ENCODE data around the gene ERC2. TPM values are rescaled to one million over a fixed set of nuclear protein-coding genes. Genes with fewer than 3 reads are reported as not detected.

Gene ERC2
- total RNA-seq, 1 experiment from 2014 or later = 0.77 TPM

DNA sequence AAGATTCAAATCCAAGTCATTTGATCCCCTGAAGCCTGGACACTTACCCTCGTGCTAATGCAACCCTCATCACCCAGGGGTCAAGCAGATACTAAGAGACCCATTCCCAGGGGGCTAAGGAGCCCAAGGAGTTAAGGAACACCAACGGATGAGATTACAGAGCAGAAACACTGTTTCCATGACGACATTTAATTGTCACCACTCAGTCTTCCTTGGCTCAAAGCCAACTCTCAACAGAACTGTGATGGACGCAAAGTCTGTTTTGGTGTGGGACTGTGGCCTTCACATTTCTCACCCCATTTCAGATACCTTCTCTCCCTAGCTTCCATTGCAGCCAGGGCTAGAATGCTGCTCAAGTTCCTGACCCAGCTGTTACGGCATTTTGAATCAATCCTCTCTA, 597.7 kb downstream of the ERC2 start:
- no peak overlapping the region for H3K4me2 ChIP-seq (ENCODE audit: low read length)
- DNase-seq (no peak), ATAC-seq (no peak)
- no peaks in the 10 kb centered on the region for H3K9me2 ChIP-seq (replicated peaks; ENCODE audit: low read length)
- no peaks in the 10 kb centered on the region for H4K20me1 ChIP-seq (ENCODE audit: low read length)
- H3K9me3 ChIP-seq (ENCODE audit: low read length) = no peaks in the 10 kb centered on the region
- no peaks in the 10 kb centered on the region for H3K36me3 ChIP-seq (ENCODE audit: low read depth, low read length)
- no peak overlapping the region for H3K9ac ChIP-seq (ENCODE audit: low read length)
- intact Hi-C loops (cut with micrococcal nuclease) = no loop called here
- no peaks in the 10 kb centered on the region for H3K79me2 ChIP-seq (ENCODE audit: low read length)
- no peaks in the 10 kb centered on the region for H3K27me3 ChIP-seq (ENCODE audit: low read length)
- TF ChIP-seq, protein P1, sequence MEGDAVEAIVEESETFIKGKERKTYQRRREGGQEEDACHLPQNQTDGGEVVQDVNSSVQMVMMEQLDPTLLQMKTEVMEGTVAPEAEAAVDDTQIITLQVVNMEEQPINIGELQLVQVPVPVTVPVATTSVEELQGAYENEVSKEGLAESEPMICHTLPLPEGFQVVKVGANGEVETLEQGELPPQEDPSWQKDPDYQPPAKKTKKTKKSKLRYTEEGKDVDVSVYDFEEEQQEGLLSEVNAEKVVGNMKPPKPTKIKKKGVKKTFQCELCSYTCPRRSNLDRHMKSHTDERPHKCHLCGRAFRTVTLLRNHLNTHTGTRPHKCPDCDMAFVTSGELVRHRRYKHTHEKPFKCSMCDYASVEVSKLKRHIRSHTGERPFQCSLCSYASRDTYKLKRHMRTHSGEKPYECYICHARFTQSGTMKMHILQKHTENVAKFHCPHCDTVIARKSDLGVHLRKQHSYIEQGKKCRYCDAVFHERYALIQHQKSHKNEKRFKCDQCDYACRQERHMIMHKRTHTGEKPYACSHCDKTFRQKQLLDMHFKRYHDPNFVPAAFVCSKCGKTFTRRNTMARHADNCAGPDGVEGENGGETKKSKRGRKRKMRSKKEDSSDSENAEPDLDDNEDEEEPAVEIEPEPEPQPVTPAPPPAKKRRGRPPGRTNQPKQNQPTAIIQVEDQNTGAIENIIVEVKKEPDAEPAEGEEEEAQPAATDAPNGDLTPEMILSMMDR (conservative IDR thresholded peaks at IDR 0.05; ENCODE audit: low read depth, low read length) = no peak
- TF ChIP-seq EZH2phosphoT487 (IDR thresholded peaks at IDR 0.05; ENCODE audit: borderline replicate concordance, low read length) (no peak), EZH2 (IDR thresholded peaks at IDR 0.05; ENCODE audit: low read length, unreplicated experiment) (no peak)
- BruUV-seq (replicated peaks) = no TSS peak
- CTCF ChIA-PET = no interaction called here
- peaks cover 13% of the 10 kb centered on the region for H3K4me1 ChIP-seq (ENCODE audit: insufficient read depth, low read length)
- no peak overlapping the region for H3K4me3 ChIP-seq (ENCODE audit: low read length)
- H3K27ac ChIP-seq (ENCODE audit: low read length) = no peak overlapping the region
- POLR2A ChIA-PET (ENCODE audit: unreplicated experiment) = no interaction called here
- H2AFZ ChIP-seq (ENCODE audit: low read length) = no peak overlapping the region
- no peaks in the 10 kb centered on the region for H3F3A ChIP-seq (ENCODE audit: low read length, unreplicated experiment)

DNA sequence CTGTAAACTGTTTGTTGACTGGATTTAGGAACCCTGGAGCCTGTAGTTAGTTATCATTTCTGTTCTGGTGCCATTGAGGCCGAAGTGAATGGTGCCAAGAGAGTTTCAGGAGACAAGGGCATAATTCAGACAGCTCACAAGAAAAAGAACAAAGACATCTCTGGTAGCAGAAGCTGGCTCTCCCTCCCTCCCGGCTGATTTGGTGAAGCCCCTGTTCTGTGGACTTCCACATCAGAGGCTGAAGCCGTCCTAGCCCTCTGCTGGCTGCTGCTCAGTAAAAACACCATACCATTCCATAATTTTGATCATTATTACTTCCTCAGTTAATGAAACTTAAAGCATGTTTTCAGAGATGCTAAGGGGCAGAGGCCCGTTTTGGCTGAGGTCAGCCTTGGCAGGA, 599.9 kb downstream of the ERC2 start:
- H3K27me3 ChIP-seq (ENCODE audit: low read length) = no peaks in the 10 kb centered on the region
- no peak overlapping the region for H2AFZ ChIP-seq (ENCODE audit: low read length)
- CTCF ChIA-PET = no interaction called here
- H3F3A ChIP-seq (ENCODE audit: low read length, unreplicated experiment) = no peaks in the 10 kb centered on the region
- no peaks in the 10 kb centered on the region for H3K9me3 ChIP-seq (ENCODE audit: low read length)
- no peaks in the 10 kb centered on the region for H3K79me2 ChIP-seq (ENCODE audit: low read length)
- H3K4me2 ChIP-seq (ENCODE audit: low read length) = no peak overlapping the region
- BruUV-seq (replicated peaks) = no TSS peak
- no peak for ATAC-seq
- TF ChIP-seq EZH2phosphoT487 (IDR thresholded peaks at IDR 0.05; ENCODE audit: borderline replicate concordance, low read length) (no peak), EZH2 (IDR thresholded peaks at IDR 0.05; ENCODE audit: low read length, unreplicated experiment) (no peak)
- TF ChIP-seq, protein P1 (conservative IDR thresholded peaks at IDR 0.05; ENCODE audit: low read depth, low read length) = peak; percentile 38; the same call in 1 of the 2 replicates
- H3K4me3 ChIP-seq (ENCODE audit: low read length) = no peak overlapping the region
- H4K20me1 ChIP-seq (ENCODE audit: low read length) = no peaks in the 10 kb centered on the region
- H3K4me1 ChIP-seq (ENCODE audit: insufficient read depth, low read length) = peaks cover 2% of the 10 kb centered on the region; the same call in 1 of the 2 replicates
- H3K9ac ChIP-seq (ENCODE audit: low read length) = no peak overlapping the region
- no peak overlapping the region for H3K27ac ChIP-seq (ENCODE audit: low read length)
- POLR2A ChIA-PET (ENCODE audit: unreplicated experiment) = no interaction called here
- H3K36me3 ChIP-seq (ENCODE audit: low read depth, low read length) = no peaks in the 10 kb centered on the region
- intact Hi-C loops (cut with micrococcal nuclease) = no loop called here
- DNase-seq = no peak
- no peaks in the 10 kb centered on the region for H3K9me2 ChIP-seq (replicated peaks; ENCODE audit: low read length)

DNA sequence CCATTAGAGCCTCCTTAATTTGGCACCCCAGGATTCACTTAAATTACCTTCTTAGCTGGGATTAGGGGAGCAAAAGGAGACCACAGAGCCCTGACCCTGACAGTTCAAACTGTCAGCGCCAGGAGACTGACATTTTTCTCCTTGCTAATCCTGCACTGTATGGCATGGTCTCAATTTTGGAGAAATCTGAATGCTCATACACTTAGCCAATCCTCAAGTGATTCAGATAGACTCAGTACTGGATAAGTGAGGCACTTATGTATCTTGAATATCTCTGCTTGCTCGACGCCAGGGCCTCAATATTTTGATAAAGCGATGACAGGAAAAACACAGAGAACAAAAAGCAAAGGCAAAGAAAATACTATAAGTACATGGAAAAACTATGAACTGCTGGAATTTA, 605.2 kb downstream of the ERC2 start:
- no peak overlapping the region for H3K9ac ChIP-seq (ENCODE audit: low read length)

More for the DNA sequence above, 605.2 kb downstream of the ERC2 start:
- Histone ChIP-seq H3K27me3 (ENCODE audit: low read length) (no peaks in the 10 kb centered on the region), H4K20me1 (ENCODE audit: low read length) (no peaks in the 10 kb centered on the region), H3K9me2 (replicated peaks; ENCODE audit: low read length) (no peaks in the 10 kb centered on the region), H3K36me3 (ENCODE audit: low read depth, low read length) (no peaks in the 10 kb centered on the region), H3K27ac (ENCODE audit: low read length) (no peak overlapping the region), H3K79me2 (ENCODE audit: low read length) (no peaks in the 10 kb centered on the region), H3K4me3 (ENCODE audit: low read length) (no peak overlapping the region), H3K9me3 (ENCODE audit: low read length) (no peaks in the 10 kb centered on the region), H2AFZ (ENCODE audit: low read length) (no peak overlapping the region), H3K4me2 (ENCODE audit: low read length) (no peak overlapping the region), H3F3A (ENCODE audit: low read length, unreplicated experiment) (no peaks in the 10 kb centered on the region), H3K4me1 (ENCODE audit: insufficient read depth, low read length) (no peaks in the 10 kb centered on the region)
- TF ChIP-seq, protein P1 (conservative IDR thresholded peaks at IDR 0.05; ENCODE audit: low read depth, low read length) = no peak
- TF ChIP-seq EZH2phosphoT487 (IDR thresholded peaks at IDR 0.05; ENCODE audit: borderline replicate concordance, low read length) = no peak
- TF ChIP-seq EZH2 (IDR thresholded peaks at IDR 0.05; ENCODE audit: low read length, unreplicated experiment) = no peak
- CTCF ChIA-PET = no interaction called here
- DNase-seq = no peak
- intact Hi-C loops (cut with micrococcal nuclease) = no loop called here
- POLR2A ChIA-PET (ENCODE audit: unreplicated experiment) = no interaction called here
- no peak for ATAC-seq
- no TSS peak for BruUV-seq (replicated peaks)

Data from PC-3 (cell line).